GM10847 (cell line): ENCODE data around the gene NDUFB2.

Source experiments
- POLR2A ChIP-seq: IDR thresholded peaks from 2 replicates; pipeline ENCODE4 v1.6.1; 2011; ENCODE audit not compliant: insufficient read length; ENCODE audit errors: extremely low read depth

Gene NDUFB2

GRCh38 chr7:140680886-140681285 is 15.6 kb upstream of the NDUFB2 start:
- TF ChIP-seq POLR2A: no peak

GRCh38 chr7:140681766-140682165 is 14.7 kb upstream of the NDUFB2 start:
- TF ChIP-seq POLR2A: no peak

DNA sequence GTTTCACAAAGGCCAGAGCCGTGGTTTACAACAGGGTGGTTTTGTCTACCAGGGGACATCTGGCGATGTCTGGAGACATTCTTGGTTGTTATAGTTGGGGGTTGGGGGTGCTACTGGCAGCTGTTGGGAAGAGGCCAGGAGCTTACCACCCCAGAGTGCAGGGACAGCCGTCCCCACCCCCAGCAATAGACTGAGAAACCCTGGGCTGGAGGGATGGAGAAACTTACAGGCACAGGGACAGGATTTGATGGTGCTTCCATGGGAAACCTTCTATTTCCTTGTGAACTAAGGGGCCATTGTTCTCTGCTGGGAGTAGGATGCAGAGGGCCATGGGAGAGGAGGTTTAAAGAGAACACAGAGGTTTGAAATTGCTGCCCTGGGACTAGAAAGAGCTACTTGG is 12.9 kb upstream of the NDUFB2 start:
- TF ChIP-seq POLR2A: no peak

- no peak for TF ChIP-seq POLR2A
Observed at GRCh38 chr7:140684066-140684950, 12.2 kb upstream of the NDUFB2 start.

DNA sequence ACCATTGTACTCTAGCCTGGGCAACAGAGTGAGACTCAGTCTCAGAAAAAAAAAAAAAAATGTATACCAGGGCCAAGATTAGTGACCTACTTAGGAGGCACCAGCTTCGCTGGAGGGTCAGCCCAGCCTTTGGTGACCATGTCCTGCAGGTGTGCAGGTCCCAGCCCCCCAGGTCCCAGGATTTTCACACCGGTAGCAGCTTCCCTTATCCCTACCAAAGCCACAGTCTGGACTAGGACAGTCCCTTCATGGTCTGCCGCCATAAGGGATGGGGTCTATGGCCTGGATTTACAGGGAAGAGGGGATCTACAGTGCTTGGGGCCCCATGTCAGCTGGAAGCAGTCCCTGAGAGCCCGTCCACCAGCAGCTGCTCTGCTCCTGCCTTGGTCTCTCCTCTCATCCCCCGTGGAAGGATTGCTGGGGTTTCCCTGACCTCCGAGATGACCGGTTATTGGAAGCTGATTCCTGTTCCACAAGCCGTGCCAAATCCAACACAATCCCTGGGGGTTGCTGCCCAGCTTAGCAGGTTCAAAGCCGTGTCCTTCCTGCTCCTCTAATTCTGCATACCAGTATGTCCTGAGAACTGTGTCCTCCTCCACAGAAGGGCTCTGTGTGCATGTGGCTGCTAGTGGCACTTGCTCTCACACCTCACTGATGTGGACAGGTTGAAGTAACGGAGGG is 11.0 kb upstream of the NDUFB2 start:
- no peak for TF ChIP-seq POLR2A

DNA sequence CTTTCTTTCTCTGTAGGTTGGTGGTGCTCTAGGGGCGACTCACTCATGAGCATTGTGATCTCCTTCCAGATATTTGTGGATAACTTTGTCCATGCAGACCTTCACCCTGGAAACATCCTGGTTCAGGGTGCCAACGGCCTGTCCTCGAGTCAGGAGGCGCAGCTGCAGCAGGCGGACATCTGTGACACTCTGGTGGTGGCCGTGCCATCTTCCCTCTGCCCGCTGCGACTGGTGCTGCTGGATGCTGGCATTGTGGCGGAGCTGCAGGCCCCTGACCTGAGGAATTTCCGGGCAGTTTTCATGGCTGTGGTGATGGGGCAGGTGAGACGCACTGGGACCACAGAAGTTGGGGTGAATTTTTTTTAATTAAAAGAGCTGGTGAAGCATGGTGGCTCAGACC is 9.6 kb upstream of the NDUFB2 start:
- TF ChIP-seq POLR2A: no peak

GRCh38 chr7:140688341-140688740 is 8.2 kb upstream of the NDUFB2 start:
- TF ChIP-seq POLR2A: no peak

- TF ChIP-seq POLR2A: no peak
Observed at GRCh38 chr7:140689199-140690152, 7.0 kb upstream of the NDUFB2 start.

- TF ChIP-seq POLR2A: no peak
Observed at GRCh38 chr7:140691376-140692045, 5.0 kb upstream of the NDUFB2 start.

DNA sequence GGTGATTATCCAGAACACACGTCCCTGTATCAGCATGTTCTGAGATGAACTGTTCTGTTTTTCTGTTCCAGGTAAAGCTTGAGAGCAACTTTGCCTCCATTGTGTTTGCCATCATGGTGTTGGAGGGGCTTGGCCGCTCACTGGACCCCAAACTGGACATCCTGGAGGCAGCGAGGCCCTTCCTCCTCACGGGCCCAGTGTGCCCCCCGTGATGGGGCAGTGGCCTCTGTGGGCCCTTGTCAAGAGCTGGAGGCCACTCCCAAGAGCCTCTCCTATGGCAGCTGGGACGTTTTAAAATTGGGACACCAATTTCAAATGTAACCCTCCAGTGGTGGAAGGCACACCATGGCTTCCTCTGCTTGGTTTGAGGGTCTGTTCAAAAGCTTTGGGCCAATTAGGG is 1.9 kb upstream of the NDUFB2 start:
- no peak for TF ChIP-seq POLR2A

- TF ChIP-seq POLR2A: no peak
Observed at GRCh38 chr7:140695381-140695780, 1.1 kb upstream of the NDUFB2 start.

GRCh38 chr7:140696024-140696679 is 356 bp upstream of the NDUFB2 start:
- TF ChIP-seq POLR2A: no peak

DNA sequence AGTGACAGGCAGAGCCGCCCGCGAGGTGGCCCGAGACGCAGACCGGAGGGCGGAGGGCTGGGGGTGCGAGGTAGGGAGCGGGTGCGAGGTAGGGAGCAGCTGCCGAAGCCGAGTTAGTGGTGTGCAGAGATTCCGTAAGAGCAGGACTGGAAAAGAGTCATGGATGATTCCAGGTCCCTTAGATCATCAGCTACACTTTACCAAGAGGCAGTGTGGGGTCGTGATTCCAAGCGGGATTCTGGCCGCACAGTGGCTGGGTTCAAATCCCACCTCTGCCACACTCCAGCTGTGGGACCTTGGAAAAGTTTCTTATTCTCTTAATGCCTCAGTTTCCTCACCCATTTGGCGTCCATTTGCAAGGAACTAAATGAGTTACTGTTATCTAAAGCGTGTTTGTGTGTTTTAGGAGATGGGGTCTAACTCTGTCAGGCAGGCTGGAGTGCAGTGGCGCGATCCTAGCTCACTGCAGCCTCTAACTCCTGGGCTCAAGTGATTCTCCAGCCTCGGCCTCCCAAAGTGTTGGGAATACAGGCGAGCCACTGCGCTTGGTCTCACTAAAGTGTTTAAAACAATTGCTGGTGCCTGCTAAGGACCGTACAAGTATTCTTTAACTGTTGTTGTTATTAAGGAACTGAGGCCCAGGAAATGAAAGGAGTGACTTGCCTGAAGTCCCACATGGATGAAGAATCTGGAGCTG is 1.1 kb downstream of the NDUFB2 start:
- no peak for TF ChIP-seq POLR2A

DNA sequence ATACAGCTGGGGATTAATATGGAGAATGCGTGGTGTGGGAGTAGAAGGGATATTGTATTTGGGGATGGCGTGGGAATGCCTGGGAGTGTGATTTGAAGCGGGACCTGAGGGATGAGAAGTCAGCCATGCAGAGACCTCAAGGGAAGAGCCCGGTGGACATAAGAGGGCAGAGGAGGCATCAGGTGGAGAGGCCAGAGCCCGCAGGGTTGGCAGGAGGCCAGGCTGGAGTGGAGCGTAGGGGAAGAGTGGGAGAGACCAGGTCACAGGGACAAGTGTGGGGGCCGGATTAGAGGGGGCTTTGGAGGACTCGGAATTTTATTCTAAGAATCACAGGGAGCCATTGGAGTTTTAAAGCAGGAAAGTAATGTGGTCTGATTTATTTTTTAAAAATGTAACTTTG is 2.0 kb downstream of the NDUFB2 start:
- TF ChIP-seq POLR2A: no peak
